GM19351 (cell line): ENCODE results near the gene SLC26A8.
"Not testable (repeated sequence)": the region's sequence is repeated elsewhere in the genome, so short reads cannot be mapped to it uniquely, and the experiment has no call there.

Source experiments
- ATAC-seq: cut with Tn5 transposase; IDR thresholded peaks from one replicate; pipeline ENCODE4 v1.9.1; 2021; ENCODE audit warnings: mild to moderate bottlenecking, moderate library complexity; ENCODE audit not compliant: unreplicated experiment

SLC26A8 gene

GRCh38 chr6:35919085-35919826 is 105.2 kb downstream of the SLC26A8 start:
- ATAC-seq, result no peak

- not testable (repeated sequence) for ATAC-seq
Measured at GRCh38 chr6:35916893-35917292, 107.5 kb downstream of the SLC26A8 start.

GRCh38 chr6:35916056-35916455 is 108.4 kb downstream of the SLC26A8 start:
- no peak for ATAC-seq

DNA sequence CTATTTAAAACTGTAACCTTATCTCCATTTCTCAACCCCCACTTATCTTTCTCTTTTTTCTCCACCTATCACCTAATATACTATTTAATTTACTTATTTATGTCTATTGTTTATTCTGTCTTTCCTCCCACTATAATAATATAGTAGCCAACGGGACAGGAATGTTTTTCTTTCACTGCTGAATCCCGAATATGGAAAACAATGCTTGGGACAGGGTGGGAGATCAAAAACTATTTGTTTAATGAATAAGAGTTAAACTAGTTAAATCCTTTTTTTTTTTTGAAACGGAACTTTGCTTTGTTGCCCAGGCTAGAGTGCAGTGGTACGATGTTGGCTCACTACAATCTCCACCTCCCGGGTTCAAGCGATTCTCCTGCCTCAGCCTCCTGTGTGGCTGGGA is 109.9 kb downstream of the SLC26A8 start:
- no peak for ATAC-seq

DNA sequence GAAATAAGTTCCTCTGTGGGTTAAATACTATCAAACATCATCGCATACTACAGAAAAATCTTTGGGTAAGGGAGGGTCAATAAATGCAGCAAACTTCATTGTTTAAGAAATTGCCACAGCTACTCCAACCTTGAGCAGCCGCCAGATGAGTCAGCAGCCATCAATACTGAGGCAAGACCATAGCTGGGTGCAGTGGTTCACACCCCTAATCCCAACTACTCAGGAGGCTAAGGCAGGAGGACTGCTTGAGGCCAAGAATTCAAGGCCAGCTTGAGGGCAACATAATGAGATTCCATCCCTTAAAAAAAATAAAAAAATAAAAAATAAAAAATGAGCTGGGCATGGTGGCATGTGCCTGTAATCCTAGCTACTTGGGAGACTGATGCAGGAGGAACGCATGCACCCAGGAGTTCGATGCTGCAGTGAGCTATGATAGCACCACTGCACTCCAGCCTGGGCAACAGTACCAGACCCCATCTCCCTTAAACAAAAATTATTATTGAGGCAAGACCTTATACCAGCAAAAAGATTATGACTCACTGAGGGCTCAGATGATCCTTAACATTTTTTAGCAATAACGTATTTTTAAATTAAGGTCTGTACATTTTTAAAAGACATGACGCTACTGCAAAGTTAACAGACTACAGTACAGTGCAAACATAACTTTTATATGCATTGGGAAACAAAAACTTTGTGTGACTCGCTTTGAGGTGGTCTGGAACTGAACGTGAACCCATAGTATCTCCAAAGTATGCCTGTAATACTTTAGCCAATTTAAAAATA is 112.4 kb downstream of the SLC26A8 start:
- no peak for ATAC-seq

DNA sequence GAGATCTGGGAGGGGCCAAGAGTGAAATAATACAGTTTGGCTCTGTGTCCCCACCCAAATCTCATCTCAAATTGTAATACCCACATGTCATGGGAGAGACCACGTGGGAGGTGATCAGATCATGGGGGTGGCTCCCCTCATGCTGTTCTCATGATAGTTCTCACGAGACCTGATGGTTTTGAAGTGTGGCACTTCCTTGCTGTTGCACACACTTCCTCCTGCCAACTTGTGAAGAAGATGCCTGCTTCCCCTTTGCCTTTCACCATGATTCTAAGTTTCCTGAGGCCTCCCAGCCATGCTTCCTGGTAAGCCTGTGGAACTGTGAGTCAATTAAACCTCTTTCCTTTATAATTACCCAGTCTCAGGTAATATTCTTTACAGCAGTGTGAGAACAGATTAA is 114.9 kb downstream of the SLC26A8 start:
- ATAC-seq, result not testable (repeated sequence)

DNA sequence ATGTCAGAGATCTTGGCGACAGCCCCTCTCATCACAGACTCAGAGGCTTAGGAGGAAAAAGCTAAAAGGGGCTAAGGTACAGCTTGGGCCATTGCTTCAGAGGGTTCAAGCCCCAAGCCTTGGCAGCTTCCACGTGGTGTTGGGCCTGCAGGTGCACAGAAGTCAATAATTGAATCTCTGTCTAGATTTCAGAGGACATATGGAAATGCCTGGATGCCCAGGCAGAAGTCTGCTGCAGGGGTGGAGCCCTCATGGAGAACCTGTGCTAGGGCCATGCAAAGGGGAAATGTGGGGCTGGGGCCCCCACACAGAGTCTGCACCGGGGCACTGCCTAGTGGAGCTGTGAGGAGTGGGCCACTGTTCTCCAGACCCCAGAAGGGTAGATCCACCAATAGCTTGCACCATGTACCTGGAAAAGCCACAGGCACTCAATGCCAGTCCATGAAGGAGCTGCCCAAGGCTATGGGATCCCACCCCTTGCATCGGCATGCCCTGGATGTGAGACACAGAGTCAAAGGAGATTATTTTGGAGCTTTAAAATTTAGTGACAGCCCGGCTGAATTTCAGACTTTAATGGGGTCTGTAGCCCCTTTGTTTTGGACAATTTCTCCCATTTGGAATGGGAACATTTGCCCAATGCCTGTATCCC is 115.6 kb downstream of the SLC26A8 start:
- not testable (repeated sequence) for ATAC-seq

GRCh38 chr6:35907750-35908149 is 116.7 kb downstream of the SLC26A8 start:
- no peak for ATAC-seq

GRCh38 chr6:35906499-35906846 is 118.0 kb downstream of the SLC26A8 start:
- no peak for ATAC-seq

DNA sequence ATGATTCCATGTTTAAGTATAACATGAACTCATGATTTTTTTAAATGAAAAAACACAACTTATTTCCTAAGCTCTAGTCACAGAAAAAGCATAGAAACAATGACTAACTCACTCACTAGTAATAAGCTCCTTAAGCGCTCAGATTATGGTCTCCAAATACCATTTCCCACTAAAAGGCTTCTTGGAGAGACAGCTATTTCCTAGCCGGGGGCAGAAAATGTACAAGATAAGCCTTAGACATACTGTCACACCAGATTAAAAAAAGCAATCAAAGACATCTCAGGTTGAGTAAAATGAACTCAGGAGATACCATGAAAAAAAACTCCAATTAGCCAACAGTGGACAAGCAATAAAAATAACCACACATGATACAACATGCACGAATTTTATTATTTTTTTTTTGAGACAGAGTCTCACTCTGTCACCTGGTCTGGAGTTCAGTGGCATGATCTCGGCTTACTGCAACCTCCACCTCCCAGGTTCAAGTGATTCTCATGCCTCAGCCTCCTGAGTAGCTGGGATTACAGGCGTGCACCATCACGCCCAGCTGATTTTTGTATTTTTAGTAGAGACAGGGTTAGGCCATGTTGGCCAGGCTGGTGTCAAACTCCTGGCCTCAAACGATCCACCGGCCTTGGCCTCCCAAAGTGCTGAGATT is 118.5 kb downstream of the SLC26A8 start:
- no peak for ATAC-seq

DNA sequence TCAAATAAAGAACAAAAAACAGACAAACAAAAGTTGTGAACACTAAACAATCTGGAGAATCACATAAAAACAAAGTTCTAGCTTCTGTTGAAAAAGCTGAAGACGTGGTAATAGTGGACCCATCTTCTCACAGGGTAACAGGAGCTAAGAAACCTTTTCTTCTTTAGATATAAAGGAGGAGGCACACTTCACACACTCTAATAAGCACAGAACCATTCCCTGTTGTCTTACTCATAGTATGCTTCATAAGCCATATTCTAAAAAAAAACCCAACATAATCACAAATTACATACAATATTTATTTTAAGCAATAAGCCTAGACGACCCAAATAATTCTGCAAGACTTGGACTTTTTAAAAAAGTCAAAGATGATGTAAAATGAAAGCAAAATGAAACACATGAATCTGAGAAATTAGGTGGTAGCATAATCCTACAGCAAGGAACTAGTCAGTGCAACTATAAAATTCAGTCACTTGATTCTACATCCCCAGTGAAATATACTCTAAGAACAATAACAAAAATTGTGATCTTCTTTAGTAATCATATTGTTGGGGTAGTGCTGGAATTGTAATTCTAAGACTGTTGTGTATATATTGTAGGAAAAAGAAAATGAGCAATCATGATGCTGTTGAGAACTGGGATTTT is 119.2 kb downstream of the SLC26A8 start:
- no peak for ATAC-seq

GRCh38 chr6:35903679-35904078 is 120.8 kb downstream of the SLC26A8 start:
- ATAC-seq, result no peak

- no peak for ATAC-seq
Measured at GRCh38 chr6:35900448-35900847, 124.0 kb downstream of the SLC26A8 start.

GRCh38 chr6:35898003-35898402 is 126.4 kb downstream of the SLC26A8 start:
- no peak for ATAC-seq

- ATAC-seq, result no peak
Measured at GRCh38 chr6:35897486-35897885, 127.0 kb downstream of the SLC26A8 start.

DNA sequence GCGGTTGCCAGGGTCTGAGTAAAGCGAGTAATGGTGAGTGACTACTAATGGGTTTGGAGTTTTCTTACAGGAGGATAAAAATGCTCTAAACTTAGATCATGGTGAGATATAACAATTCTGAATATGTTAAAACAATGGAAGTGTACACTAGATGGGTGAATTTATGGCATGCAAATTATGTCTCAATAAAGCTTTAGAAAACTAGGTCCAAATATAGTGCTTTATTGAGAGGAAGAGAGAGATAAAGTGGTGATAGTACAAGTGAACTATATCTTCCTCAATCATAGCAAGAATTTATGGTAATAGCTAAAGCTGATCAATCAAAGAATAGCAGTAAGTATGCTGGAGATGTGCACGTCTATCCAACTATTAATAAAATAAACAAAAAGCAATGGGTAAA is 127.4 kb downstream of the SLC26A8 start:
- ATAC-seq, result no peak

GRCh38 chr6:35896228-35896627 is 128.2 kb downstream of the SLC26A8 start:
- ATAC-seq, result no peak

- no peak for ATAC-seq
Measured at GRCh38 chr6:35895560-35895959, 128.9 kb downstream of the SLC26A8 start.

- no peak for ATAC-seq
Measured at GRCh38 chr6:35894776-35895175, 129.7 kb downstream of the SLC26A8 start.
